Nephron progenitor cell (in vitro differentiated cells): ENCODE results near the gene KRTAP4-1.
"Not testable (repeated sequence)": the region's sequence is repeated elsewhere in the genome, so short reads cannot be mapped to it uniquely, and the experiment has no call there.

Source experiments
- DNase-seq: peaks from one replicate; pipeline ENCODE4 v3.0.0; 2021
- H3K27ac Mint-ChIP-seq: 2 replicates; pipeline ENCODE4 v1.8.0; 2021; ENCODE audit warnings: mild to moderate bottlenecking, moderate library complexity, mixed read lengths
- H3K27me3 Mint-ChIP-seq: 2 replicates; pipeline ENCODE4 v1.8.0; 2021; ENCODE audit warnings: mild to moderate bottlenecking, low read depth, mixed read lengths; ENCODE audit not compliant: poor library complexity
- H3K36me3 Mint-ChIP-seq: 2 replicates; pipeline ENCODE4 v1.8.0; 2021; ENCODE audit warnings: low read depth, mixed read lengths
- H3K4me1 Mint-ChIP-seq: 2 replicates; pipeline ENCODE4 v1.8.0; 2021; ENCODE audit warnings: mixed read lengths
- H3K4me3 Mint-ChIP-seq: 2 replicates; pipeline ENCODE4 v1.8.0; 2021; ENCODE audit warnings: mild to moderate bottlenecking, moderate library complexity, mixed read lengths
- H3K9me3 Mint-ChIP-seq: 2 replicates; pipeline ENCODE4 v1.8.0; 2021; ENCODE audit warnings: mild to moderate bottlenecking, moderate library complexity, mixed read lengths
- CTCF ChIP-seq: fragments of 200-600 bp; sonication (generic); IDR thresholded peaks from 2 replicates; pipeline ENCODE4 v1.5.0; 2021; ENCODE audit warnings: antibody characterized with exemption

KRTAP4-1 gene

GRCh38 chr17:41184480-41184961 lies at the start of gene KRTAP4-1:
KRTAP4-1 (minus strand) TSS chr17:41184911; CDS start chr17:41184854, 57 bp downstream.
- Mint-ChIP-seq H3K9me3 (no peaks in the 10 kb centered on the region), H3K4me1 (no peaks in the 10 kb centered on the region)

GRCh38 chr17:41232399-41233105 lies 47.8 kb upstream of the KRTAP4-1 start, which contains the start of gene KRTAP9-3:
KRTAP9-3 (plus strand) TSS chr17:41232449; CDS start chr17:41232502, 53 bp downstream.
- H3K4me1 Mint-ChIP-seq, H3K4me3 Mint-ChIP-seq, H3K9me3 Mint-ChIP-seq, H3K27ac Mint-ChIP-seq, DNase-seq, H3K36me3 Mint-ChIP-seq: not testable (repeated sequence)
- peaks cover 44% of the 10 kb centered on the region for H3K27me3 Mint-ChIP-seq

More at GRCh38 chr17:41184480-41184961, at the start of gene KRTAP4-1:
- Mint-ChIP-seq H3K4me3 (no peak within 1 kb of the TSS), H3K36me3 (no peaks in the 10 kb centered on the region), H3K27ac (no peak within 1 kb of the TSS), H3K27me3 (peaks cover 16% of the 10 kb centered on the region)
- no peak for TF ChIP-seq CTCF
- no peak for DNase-seq

GRCh38 chr17:41231731-41232130 lies 47.0 kb upstream of the KRTAP4-1 start:
- TF ChIP-seq CTCF = no peak
- DNase-seq = no peak
- Mint-ChIP-seq H3K4me1 (no peaks in the 10 kb centered on the region), H3K9me3 (no peaks in the 10 kb centered on the region), H3K4me3 (no peak overlapping the region), H3K27me3 (peaks cover 41% of the 10 kb centered on the region), H3K27ac (no peak overlapping the region), H3K36me3 (no peaks in the 10 kb centered on the region)

GRCh38 chr17:41230094-41230493 lies 45.4 kb upstream of the KRTAP4-1 start:
- no peaks in the 10 kb centered on the region for H3K9me3 Mint-ChIP-seq
- TF ChIP-seq CTCF = no peak
- no peak overlapping the region for H3K27ac Mint-ChIP-seq
- no peak overlapping the region for H3K4me3 Mint-ChIP-seq
- H3K27me3 Mint-ChIP-seq = peaks cover 33% of the 10 kb centered on the region
- no peak for DNase-seq
- no peaks in the 10 kb centered on the region for H3K4me1 Mint-ChIP-seq
- no peaks in the 10 kb centered on the region for H3K36me3 Mint-ChIP-seq

GRCh38 chr17:41226598-41227095 lies 41.9 kb upstream of the KRTAP4-1 start, which contains the start of gene KRTAP9-2:
KRTAP9-2 (plus strand) TSS chr17:41226648; CDS start chr17:41226655, 7 bp downstream.
- H3K27me3 Mint-ChIP-seq = peaks cover 24% of the 10 kb centered on the region
- H3K9me3 Mint-ChIP-seq, DNase-seq, H3K36me3 Mint-ChIP-seq, H3K27ac Mint-ChIP-seq, H3K4me1 Mint-ChIP-seq, H3K4me3 Mint-ChIP-seq: not testable (repeated sequence)

- no peak overlapping the region for H3K4me3 Mint-ChIP-seq
Measured at GRCh38 chr17:41226051-41226450, 41.3 kb upstream of the KRTAP4-1 start.

More at GRCh38 chr17:41226051-41226450, 41.3 kb upstream of the KRTAP4-1 start:
- Mint-ChIP-seq H3K27ac (no peak overlapping the region), H3K36me3 (no peaks in the 10 kb centered on the region), H3K27me3 (peaks cover 24% of the 10 kb centered on the region), H3K4me1 (no peaks in the 10 kb centered on the region), H3K9me3 (peaks cover 2% of the 10 kb centered on the region)
- TF ChIP-seq CTCF = no peak
- no peak for DNase-seq
